ENCODE results near the gene MYO18A. TPM values are rescaled to one million over a fixed set of nuclear protein-coding genes. Genes with fewer than 3 reads are reported as not detected.

The MYO18A gene
- total and polyA plus RNA-seq, 2 experiments from 2014 or later = 186 to 564 TPM

DNA sequence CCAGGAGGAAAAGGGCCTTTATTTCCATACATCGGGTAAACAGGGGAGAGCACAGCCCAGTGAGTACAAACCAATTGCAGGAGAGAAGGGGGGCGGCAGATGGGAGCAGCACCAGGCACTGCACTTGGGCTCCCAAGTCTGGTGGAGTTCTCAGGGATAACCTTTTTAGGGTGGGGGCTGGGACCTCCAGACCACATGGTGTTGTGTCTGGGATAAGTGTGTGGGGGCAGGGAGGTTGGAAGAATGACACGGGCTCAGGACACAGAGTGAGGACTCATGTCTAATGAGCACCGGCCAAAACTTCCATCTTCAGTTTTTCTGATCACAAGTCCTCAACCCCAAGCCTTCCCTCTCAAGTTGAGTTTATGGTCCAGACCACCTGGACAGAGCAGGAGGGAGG is 106.7 kb downstream of the MYO18A start:
- Histone ChIP-seq H3K27ac (no peak overlapping the region), H3K4me1 (ENCODE audit: low read depth) (peaks cover 8% of the 10 kb centered on the region), H3K27me3 (no peaks in the 10 kb centered on the region), H3K4me3 (no peak overlapping the region), H3K36me3 (peaks cover 29% of the 10 kb centered on the region), H3K9me3 (ENCODE audit: low read depth) (no peaks in the 10 kb centered on the region)
- TF ChIP-seq, protein P1, sequence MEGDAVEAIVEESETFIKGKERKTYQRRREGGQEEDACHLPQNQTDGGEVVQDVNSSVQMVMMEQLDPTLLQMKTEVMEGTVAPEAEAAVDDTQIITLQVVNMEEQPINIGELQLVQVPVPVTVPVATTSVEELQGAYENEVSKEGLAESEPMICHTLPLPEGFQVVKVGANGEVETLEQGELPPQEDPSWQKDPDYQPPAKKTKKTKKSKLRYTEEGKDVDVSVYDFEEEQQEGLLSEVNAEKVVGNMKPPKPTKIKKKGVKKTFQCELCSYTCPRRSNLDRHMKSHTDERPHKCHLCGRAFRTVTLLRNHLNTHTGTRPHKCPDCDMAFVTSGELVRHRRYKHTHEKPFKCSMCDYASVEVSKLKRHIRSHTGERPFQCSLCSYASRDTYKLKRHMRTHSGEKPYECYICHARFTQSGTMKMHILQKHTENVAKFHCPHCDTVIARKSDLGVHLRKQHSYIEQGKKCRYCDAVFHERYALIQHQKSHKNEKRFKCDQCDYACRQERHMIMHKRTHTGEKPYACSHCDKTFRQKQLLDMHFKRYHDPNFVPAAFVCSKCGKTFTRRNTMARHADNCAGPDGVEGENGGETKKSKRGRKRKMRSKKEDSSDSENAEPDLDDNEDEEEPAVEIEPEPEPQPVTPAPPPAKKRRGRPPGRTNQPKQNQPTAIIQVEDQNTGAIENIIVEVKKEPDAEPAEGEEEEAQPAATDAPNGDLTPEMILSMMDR (IDR thresholded peaks at IDR 0.05; ENCODE audit: low read depth, low read length) = no peak
- no peak for DNase-seq (ENCODE audit: low read depth in 1 of 2, low spot score in 1 of 2)

- TF ChIP-seq, protein P1 (IDR thresholded peaks at IDR 0.05; ENCODE audit: low read depth, low read length) = no peak
- Histone ChIP-seq H3K9me3 (ENCODE audit: low read depth) (no peaks in the 10 kb centered on the region), H3K27ac (no peak overlapping the region), H3K4me3 (no peak overlapping the region), H3K4me1 (ENCODE audit: low read depth) (peaks cover 8% of the 10 kb centered on the region), H3K36me3 (peaks cover 24% of the 10 kb centered on the region), H3K27me3 (no peaks in the 10 kb centered on the region)
- no peak for DNase-seq (ENCODE audit: low read depth in 1 of 2, low spot score in 1 of 2)
These were observed 107.2 kb downstream of the MYO18A start for GRCh38 chr17:29073045-29073444.

GRCh38 chr17:29071303-29071702 is 108.9 kb downstream of the MYO18A start:
- Histone ChIP-seq H3K36me3 (peaks cover 14% of the 10 kb centered on the region), H3K4me1 (ENCODE audit: low read depth) (peaks cover 8% of the 10 kb centered on the region), H3K27ac (no peak overlapping the region), H3K9me3 (ENCODE audit: low read depth) (no peaks in the 10 kb centered on the region), H3K4me3 (no peak overlapping the region), H3K27me3 (no peaks in the 10 kb centered on the region)
- TF ChIP-seq, protein P1 (IDR thresholded peaks at IDR 0.05; ENCODE audit: low read depth, low read length) = no peak
- no peak for DNase-seq (ENCODE audit: low read depth in 1 of 2, low spot score in 1 of 2)

DNA sequence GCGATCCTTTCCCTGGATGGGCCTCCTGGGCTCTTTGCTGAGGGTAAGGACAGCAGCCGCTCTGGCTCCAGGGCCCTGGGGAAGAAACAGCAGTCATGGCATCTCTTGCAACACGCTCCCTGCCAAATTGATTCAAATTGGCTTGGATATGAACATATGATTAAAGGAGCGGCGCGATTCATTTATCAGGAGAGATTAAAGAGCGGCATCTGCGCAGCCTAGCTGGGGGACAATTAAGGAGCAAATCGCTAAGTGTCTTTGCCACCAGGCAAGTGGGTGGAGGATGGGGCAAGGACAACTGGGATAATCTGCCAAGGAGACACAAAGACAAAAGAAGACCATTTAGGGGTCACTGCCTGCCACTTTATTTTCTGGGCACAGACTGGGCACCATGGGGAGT is 109.4 kb downstream of the MYO18A start:
- Histone ChIP-seq H3K4me3 (no peak overlapping the region), H3K4me1 (ENCODE audit: low read depth) (peaks cover 8% of the 10 kb centered on the region), H3K36me3 (peaks cover 12% of the 10 kb centered on the region), H3K9me3 (ENCODE audit: low read depth) (no peaks in the 10 kb centered on the region), H3K27ac (peak overlapping the region; percentile 5), H3K27me3 (no peaks in the 10 kb centered on the region)
- TF ChIP-seq, protein P1 (IDR thresholded peaks at IDR 0.05; ENCODE audit: low read depth, low read length) = no peak
- no peak for DNase-seq (ENCODE audit: low read depth in 1 of 2, low spot score in 1 of 2)

GRCh38 chr17:29070308-29070707 is 109.9 kb downstream of the MYO18A start:
- TF ChIP-seq, protein P1 (IDR thresholded peaks at IDR 0.05; ENCODE audit: low read depth, low read length) = no peak
- H3K27ac ChIP-seq = peak overlapping the region; percentile 5

More at GRCh38 chr17:29070308-29070707, 109.9 kb downstream of the MYO18A start:
- no peaks in the 10 kb centered on the region for H3K9me3 ChIP-seq (ENCODE audit: low read depth)
- H3K4me1 ChIP-seq (ENCODE audit: low read depth) = peaks cover 8% of the 10 kb centered on the region
- DNase-seq (ENCODE audit: low read depth in 1 of 2, low spot score in 1 of 2) = no peak
- H3K27me3 ChIP-seq = no peaks in the 10 kb centered on the region
- H3K36me3 ChIP-seq = peaks cover 9% of the 10 kb centered on the region
- no peak overlapping the region for H3K4me3 ChIP-seq
